ENCODE measurements around the gene FMO1. TPM values are rescaled to one million over a fixed set of nuclear protein-coding genes. Genes with fewer than 3 reads are reported as not detected.

FMO1 gene
- total RNA-seq, 1 donor from 2014 or later = not detected

DNA sequence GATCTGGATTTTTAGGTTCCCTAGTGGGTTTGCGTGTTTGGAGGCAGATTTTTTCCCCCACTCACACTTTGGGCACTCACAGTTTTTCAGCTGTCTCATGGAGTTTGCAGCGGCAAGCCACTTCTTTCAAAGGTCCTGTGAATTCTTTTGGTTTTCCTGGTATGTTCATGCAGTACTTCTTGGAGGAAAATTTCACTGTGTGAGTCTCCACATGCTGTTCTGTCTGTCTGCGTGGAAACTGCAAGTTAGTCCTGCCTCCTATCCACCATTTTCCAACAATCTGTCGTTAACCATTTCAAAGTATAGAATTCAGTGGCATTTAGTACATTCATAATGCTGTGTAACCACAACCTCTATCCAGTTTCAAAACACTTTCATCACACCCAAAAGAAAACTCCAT lies 793 bp upstream of the FMO1 start:
- H3K4me1 ChIP-seq = no peaks in the 10 kb centered on the region
- no peak overlapping the region for H3K4me3 ChIP-seq
- H3K9me3 ChIP-seq = no peaks in the 10 kb centered on the region
- no peaks in the 10 kb centered on the region for H3K27me3 ChIP-seq
- TF ChIP-seq, protein P1, sequence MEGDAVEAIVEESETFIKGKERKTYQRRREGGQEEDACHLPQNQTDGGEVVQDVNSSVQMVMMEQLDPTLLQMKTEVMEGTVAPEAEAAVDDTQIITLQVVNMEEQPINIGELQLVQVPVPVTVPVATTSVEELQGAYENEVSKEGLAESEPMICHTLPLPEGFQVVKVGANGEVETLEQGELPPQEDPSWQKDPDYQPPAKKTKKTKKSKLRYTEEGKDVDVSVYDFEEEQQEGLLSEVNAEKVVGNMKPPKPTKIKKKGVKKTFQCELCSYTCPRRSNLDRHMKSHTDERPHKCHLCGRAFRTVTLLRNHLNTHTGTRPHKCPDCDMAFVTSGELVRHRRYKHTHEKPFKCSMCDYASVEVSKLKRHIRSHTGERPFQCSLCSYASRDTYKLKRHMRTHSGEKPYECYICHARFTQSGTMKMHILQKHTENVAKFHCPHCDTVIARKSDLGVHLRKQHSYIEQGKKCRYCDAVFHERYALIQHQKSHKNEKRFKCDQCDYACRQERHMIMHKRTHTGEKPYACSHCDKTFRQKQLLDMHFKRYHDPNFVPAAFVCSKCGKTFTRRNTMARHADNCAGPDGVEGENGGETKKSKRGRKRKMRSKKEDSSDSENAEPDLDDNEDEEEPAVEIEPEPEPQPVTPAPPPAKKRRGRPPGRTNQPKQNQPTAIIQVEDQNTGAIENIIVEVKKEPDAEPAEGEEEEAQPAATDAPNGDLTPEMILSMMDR (IDR thresholded peaks at IDR 0.05) = no peak
- intact Hi-C loops (cut with DNase I) = no loop called here
- no peak overlapping the region for H3K27ac ChIP-seq
- DNase-seq (ENCODE audit: low spot score in 2 of 2) = no peak
- H3K36me3 ChIP-seq = no peaks in the 10 kb centered on the region

DNA sequence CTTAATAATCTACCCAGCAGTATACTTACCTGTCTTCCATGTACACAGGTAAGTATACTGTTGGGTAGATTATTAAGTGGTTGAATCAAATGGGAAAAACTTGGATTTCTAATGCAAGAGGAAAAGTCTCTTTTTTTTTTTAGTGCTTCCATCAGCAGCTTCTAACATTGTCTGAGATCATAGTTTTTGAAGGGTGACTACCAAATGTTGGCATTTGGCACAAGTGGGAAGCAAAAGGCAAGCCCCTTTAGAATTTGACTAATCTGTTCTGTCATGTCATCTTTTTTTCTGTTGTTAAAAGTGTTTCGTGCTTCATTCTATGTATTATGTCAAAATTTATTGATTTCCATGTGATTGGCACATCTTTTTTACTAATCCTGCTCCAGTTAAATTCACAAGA lies 547 bp downstream of the FMO1 start:
- intact Hi-C loops (cut with DNase I) = no loop called here
- TF ChIP-seq, protein P1 (IDR thresholded peaks at IDR 0.05) = no peak
- no peak for DNase-seq (ENCODE audit: low spot score in 2 of 2)

GRCh38 chr1:171250263-171250662 lies 2.0 kb downstream of the FMO1 start:
- DNase-seq (ENCODE audit: low spot score in 2 of 2) = no peak
- TF ChIP-seq, protein P1 (IDR thresholded peaks at IDR 0.05) = no peak
- intact Hi-C loops (cut with DNase I) = no loop called here
- no peaks in the 10 kb centered on the region for H3K4me1 ChIP-seq
- no peaks in the 10 kb centered on the region for H3K27me3 ChIP-seq
- no peaks in the 10 kb centered on the region for H3K36me3 ChIP-seq
- H3K27ac ChIP-seq = no peak overlapping the region
- no peak overlapping the region for H3K4me3 ChIP-seq
- H3K9me3 ChIP-seq = no peaks in the 10 kb centered on the region

More for the DNA sequence above, 547 bp downstream of the FMO1 start:
- H3K4me1 ChIP-seq = no peaks in the 10 kb centered on the region
- H3K4me3 ChIP-seq = no peak overlapping the region
- H3K27me3 ChIP-seq = no peaks in the 10 kb centered on the region
- no peaks in the 10 kb centered on the region for H3K9me3 ChIP-seq
- no peaks in the 10 kb centered on the region for H3K36me3 ChIP-seq
- H3K27ac ChIP-seq = no peak overlapping the region

- no peaks in the 10 kb centered on the region for H3K4me1 ChIP-seq
- H3K36me3 ChIP-seq = no peaks in the 10 kb centered on the region
- TF ChIP-seq, protein P1 (IDR thresholded peaks at IDR 0.05) = peak; percentile 27 to 70 (median 45)
- H3K27ac ChIP-seq = no peak overlapping the region
- intact Hi-C loops (cut with DNase I) = no loop called here
- peak overlapping the region; percentile 53 to 91 for H3K4me3 ChIP-seq
- DNase-seq (ENCODE audit: low spot score in 2 of 2) = peak in 1 of 2 donors; percentile 71
- no peaks in the 10 kb centered on the region for H3K9me3 ChIP-seq
- H3K27me3 ChIP-seq = no peaks in the 10 kb centered on the region
Measured at GRCh38 chr1:171251042-171251951, 3.0 kb downstream of the FMO1 start.

DNA sequence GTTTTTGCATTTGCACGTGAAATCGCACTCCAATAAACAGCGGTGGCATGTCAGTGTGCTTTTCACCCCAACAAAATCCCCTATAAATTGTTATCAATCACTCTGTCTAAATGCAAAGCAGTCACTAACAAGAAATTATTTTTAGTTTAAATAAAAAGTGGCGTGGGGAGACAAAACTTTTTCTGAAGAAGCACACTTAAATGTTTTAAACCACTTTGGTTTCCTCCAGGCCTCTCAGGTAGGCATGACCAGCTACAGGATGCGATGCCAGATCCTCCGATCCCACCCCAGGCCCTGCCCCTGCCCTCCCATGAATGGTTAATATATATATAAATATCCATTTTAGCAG lies 3.6 kb downstream of the FMO1 start:
- H3K27ac ChIP-seq = no peak overlapping the region
- intact Hi-C loops (cut with DNase I) = no loop called here
- no peaks in the 10 kb centered on the region for H3K27me3 ChIP-seq
- TF ChIP-seq, protein P1 (IDR thresholded peaks at IDR 0.05) = no peak
- no peaks in the 10 kb centered on the region for H3K4me1 ChIP-seq
- DNase-seq (ENCODE audit: low spot score in 2 of 2) = no peak
- H3K4me3 ChIP-seq = peak overlapping the region; percentile 53 to 91
- no peaks in the 10 kb centered on the region for H3K9me3 ChIP-seq
- no peaks in the 10 kb centered on the region for H3K36me3 ChIP-seq

Data from ascending aorta (tissue), 2 donors.